SU-DHL-6 (cell line): ENCODE results near the gene ACOT4.

Source experiments
- H2AFZ ChIP-seq: fragments of 200-600 bp; sonication (generic); 2 replicates; pipeline ENCODE4 v1.6.1; 2014; ENCODE audit warnings: low read depth, mild to moderate bottlenecking, moderate library complexity, mixed read lengths, antibody characterized with exemption, low read length; ENCODE audit not compliant: severe bottlenecking
- H3F3A ChIP-seq: fragments of 200-600 bp; shearing (Covaris generic); 2 replicates; pipeline ENCODE4 v1.6.0; 2016; ENCODE audit warnings: antibody characterized with exemption, mild to moderate bottlenecking; ENCODE audit not compliant: insufficient read depth
- H3K27ac ChIP-seq: fragments of 200-600 bp; sonication (generic); 2 replicates; pipeline ENCODE4 v1.5.1; 2016; ENCODE audit warnings: low read depth, mild to moderate bottlenecking, low read length, moderate library complexity, mixed read lengths
- H3K27me3 ChIP-seq: fragments of 200-600 bp; sonication (generic), shearing (Covaris generic); 2 replicates; pipeline ENCODE4 v1.6.0; 2014; ENCODE audit warnings: mild to moderate bottlenecking, low read length
- H3K36me3 ChIP-seq: fragments of 200-600 bp; sonication (generic); 2 replicates; pipeline ENCODE4 v1.6.1; 2014; ENCODE audit warnings: mild to moderate bottlenecking, low read length, mixed read lengths
- H3K4me2 ChIP-seq: fragments of 300-600, 200-600 bp; shearing (Covaris generic), sonication (generic); 2 replicates; pipeline ENCODE4 v1.6.0; 2014; ENCODE audit warnings: low read length, low read depth, mild to moderate bottlenecking; ENCODE audit not compliant: poor library complexity, severe bottlenecking
- H3K4me3 ChIP-seq: fragments of 200-600 bp; sonication (generic); 2 replicates; pipeline ENCODE4 v1.5.1; 2014; ENCODE audit warnings: antibody characterized with exemption, low read length, mild to moderate bottlenecking, mixed read lengths; ENCODE audit not compliant: insufficient read depth, poor library complexity, severe bottlenecking
- H3K79me2 ChIP-seq: fragments of 200-600 bp; sonication (generic); 2 replicates; pipeline ENCODE4 v1.6.1; 2014; ENCODE audit warnings: mild to moderate bottlenecking, low read length, moderate library complexity; ENCODE audit not compliant: insufficient read depth
- H3K9ac ChIP-seq: fragments of 200-600 bp; sonication (generic); 2 replicates; pipeline ENCODE4 v1.7.0; 2014; ENCODE audit warnings: mild to moderate bottlenecking, low read length
- H3K9me2 ChIP-seq: fragments of 200-600 bp; sonication (generic); replicated peaks from 2 replicates; pipeline ENCODE4 v1.6.1; 2014; ENCODE audit warnings: low read length; ENCODE audit not compliant: insufficient read depth
- H3K9me3 ChIP-seq: fragments of 200-600 bp; sonication (generic); 2 replicates; pipeline ENCODE4 v1.6.1; 2014; ENCODE audit warnings: low read length, mixed read lengths; ENCODE audit not compliant: insufficient read depth
- H4K20me1 ChIP-seq: fragments of 200-600 bp; sonication (generic); 2 replicates; pipeline ENCODE4 v1.6.1; 2014; ENCODE audit warnings: low read depth, mild to moderate bottlenecking, antibody characterized with exemption, low read length, moderate library complexity, mixed read lengths
- EZH2phosphoT487 ChIP-seq: fragments of 200-600 bp; sonication (generic), shearing (Covaris generic); conservative IDR thresholded peaks from 2 replicates; pipeline ENCODE4 v1.6.1; 2018; ENCODE audit warnings: mild to moderate bottlenecking, antibody characterized with exemption, low read length, moderate library complexity, mixed read lengths
- TF ChIP-seq, protein P1 (sequence below): fragments of 200-600 bp; sonication (generic); IDR thresholded peaks from one replicate; pipeline ENCODE4 v1.5.1; 2017; ENCODE audit warnings: antibody characterized with exemption, mild to moderate bottlenecking, low read length, moderate library complexity; ENCODE audit not compliant: insufficient read depth, poor library complexity, severe bottlenecking

The ACOT4 gene

DNA sequence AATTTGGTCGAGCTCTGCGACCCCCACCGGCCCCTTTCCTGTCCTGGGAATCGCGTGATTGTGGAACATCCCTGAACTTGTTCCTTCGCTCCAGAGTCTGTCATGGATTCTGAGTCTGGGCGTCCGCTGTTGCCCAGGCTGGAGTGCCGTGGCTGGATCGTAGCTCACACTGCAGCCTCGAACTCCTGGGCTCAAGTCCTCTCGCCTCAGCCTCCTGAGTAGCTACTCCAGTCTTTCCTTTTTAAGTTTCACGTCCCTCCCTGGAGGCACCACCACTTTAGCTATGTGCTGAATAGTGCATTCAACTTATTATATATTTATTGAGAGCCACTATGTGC, 21.3 kb downstream of the ACOT4 start:
- Histone ChIP-seq H3K36me3 (no peaks in the 10 kb centered on the region), H3K9me3 (no peaks in the 10 kb centered on the region), H4K20me1 (no peaks in the 10 kb centered on the region), H3K27ac (no peak overlapping the region), H3K9me2 (no peaks in the 10 kb centered on the region), H3F3A (no peaks in the 10 kb centered on the region), H3K27me3 (no peaks in the 10 kb centered on the region), H3K4me2 (peak overlapping the region; percentile 49), H3K9ac (peak overlapping the region; percentile 35; the same call in 1 of the 2 replicates), H3K79me2 (no peaks in the 10 kb centered on the region), H2AFZ (peak overlapping the region; percentile 66), H3K4me3 (peak overlapping the region; percentile 46)
- TF ChIP-seq, protein P1, sequence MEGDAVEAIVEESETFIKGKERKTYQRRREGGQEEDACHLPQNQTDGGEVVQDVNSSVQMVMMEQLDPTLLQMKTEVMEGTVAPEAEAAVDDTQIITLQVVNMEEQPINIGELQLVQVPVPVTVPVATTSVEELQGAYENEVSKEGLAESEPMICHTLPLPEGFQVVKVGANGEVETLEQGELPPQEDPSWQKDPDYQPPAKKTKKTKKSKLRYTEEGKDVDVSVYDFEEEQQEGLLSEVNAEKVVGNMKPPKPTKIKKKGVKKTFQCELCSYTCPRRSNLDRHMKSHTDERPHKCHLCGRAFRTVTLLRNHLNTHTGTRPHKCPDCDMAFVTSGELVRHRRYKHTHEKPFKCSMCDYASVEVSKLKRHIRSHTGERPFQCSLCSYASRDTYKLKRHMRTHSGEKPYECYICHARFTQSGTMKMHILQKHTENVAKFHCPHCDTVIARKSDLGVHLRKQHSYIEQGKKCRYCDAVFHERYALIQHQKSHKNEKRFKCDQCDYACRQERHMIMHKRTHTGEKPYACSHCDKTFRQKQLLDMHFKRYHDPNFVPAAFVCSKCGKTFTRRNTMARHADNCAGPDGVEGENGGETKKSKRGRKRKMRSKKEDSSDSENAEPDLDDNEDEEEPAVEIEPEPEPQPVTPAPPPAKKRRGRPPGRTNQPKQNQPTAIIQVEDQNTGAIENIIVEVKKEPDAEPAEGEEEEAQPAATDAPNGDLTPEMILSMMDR: no peak
- TF ChIP-seq EZH2phosphoT487: no peak

DNA sequence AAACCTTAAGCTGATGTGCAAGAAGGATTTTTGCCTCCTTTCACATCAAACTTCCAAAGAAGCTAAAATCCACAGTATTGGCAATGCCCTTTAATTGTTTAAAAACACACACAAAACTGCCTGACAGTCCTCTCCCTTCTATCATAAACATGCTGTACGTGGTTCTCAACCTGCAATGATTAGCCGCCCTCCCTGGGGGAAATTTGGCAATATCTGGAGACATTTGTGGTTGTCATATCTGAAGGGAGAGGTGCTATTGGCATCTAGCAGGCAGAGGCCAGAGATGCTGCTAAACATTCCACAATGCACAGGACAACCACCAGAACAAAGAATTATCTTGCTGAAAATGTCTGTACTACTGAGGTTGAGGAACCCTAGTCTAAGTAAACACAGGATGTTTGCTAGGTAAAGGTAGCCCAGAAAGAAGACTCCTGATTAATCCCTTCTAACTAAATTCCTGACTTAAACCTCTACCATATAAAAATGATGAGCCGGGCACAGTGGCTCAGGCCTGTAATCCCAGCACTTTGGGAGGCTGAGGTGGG, 21.8 kb downstream of the ACOT4 start:
- H3K4me2 ChIP-seq: no peak overlapping the region
- H3K9me2 ChIP-seq: no peaks in the 10 kb centered on the region
- no peak overlapping the region for H3K4me3 ChIP-seq
- no peaks in the 10 kb centered on the region for H4K20me1 ChIP-seq
- no peak overlapping the region for H3K9ac ChIP-seq
- no peak overlapping the region for H2AFZ ChIP-seq
- H3K9me3 ChIP-seq: no peaks in the 10 kb centered on the region
- no peaks in the 10 kb centered on the region for H3F3A ChIP-seq
- H3K27me3 ChIP-seq: no peaks in the 10 kb centered on the region
- H3K27ac ChIP-seq: no peak overlapping the region
- TF ChIP-seq EZH2phosphoT487: no peak
- TF ChIP-seq, protein P1: no peak
- no peaks in the 10 kb centered on the region for H3K36me3 ChIP-seq
- no peaks in the 10 kb centered on the region for H3K79me2 ChIP-seq

DNA sequence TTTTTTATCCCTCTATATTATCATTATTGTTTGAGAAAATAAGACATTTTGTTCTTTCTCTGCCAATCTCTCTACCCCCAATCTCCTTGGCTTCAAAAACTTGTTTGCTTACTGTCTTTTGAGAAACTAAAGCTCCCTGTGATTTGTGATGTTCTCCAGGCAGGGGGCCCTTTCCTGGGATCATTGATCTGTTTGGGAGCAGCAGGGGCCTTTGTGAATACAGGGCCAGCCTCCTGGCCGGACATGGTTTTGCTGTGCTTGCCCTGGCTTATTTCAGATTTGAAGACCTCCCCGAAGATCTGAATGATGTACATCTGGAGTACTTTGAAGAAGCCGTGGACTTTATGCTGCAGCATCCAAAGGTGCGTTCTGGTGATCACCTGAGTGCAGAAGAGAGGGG, 25.2 kb downstream of the ACOT4 start:
- no peak overlapping the region for H3K9ac ChIP-seq
- no peaks in the 10 kb centered on the region for H3F3A ChIP-seq
- H3K27ac ChIP-seq: no peak overlapping the region
- H4K20me1 ChIP-seq: no peaks in the 10 kb centered on the region
- H3K4me2 ChIP-seq: no peak overlapping the region
- TF ChIP-seq, protein P1: no peak
- no peak for TF ChIP-seq EZH2phosphoT487
- no peak overlapping the region for H2AFZ ChIP-seq
- H3K27me3 ChIP-seq: no peaks in the 10 kb centered on the region
- no peaks in the 10 kb centered on the region for H3K9me2 ChIP-seq
- no peaks in the 10 kb centered on the region for H3K9me3 ChIP-seq
- no peak overlapping the region for H3K4me3 ChIP-seq
- no peaks in the 10 kb centered on the region for H3K79me2 ChIP-seq
- H3K36me3 ChIP-seq: no peaks in the 10 kb centered on the region
